ENCODE measurements around the gene ZFAND2B. TPM values are rescaled to one million over a fixed set of nuclear protein-coding genes. Genes with fewer than 3 reads are reported as not detected.

Gene ZFAND2B
- total RNA-seq, 3 donors from 2014 or later: 59.6 to 88.5 (median 66.0) TPM

DNA sequence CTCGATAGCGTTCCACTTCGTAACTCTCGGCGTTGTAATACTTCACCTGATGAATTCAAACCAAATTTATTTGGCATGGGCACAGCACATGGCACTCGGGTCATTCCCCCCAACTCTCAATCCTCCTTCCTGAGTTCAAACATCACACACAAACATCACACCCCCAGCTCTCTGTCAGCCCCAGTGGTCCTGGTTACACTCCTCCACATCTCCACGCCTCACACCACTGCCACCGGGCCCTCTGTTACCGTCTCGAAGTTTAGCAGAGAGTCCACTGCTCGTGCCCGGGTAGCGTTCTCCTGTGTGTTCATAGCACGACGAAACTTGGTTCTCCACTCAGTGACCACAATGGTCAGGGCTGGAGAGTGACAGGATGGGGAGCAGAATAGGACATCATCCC is 7.6 kb downstream of the ZFAND2B start:
- Histone ChIP-seq H3K4me3 (no peak overlapping the region), H3K9me3 (no peaks in the 10 kb centered on the region), H3K4me1 (ENCODE audit: low read depth) (peaks cover 21% of the 10 kb centered on the region), H3K36me3 (ENCODE audit: low read depth) (no peaks in the 10 kb centered on the region)
- DNase-seq: no peak
- intact Hi-C loops (cut with DNase I, micrococcal nuclease): loop anchor here in 1 of 2 donors (10.0 kb wide), 1 partner anchor 49 kb away; the partner anchor contains the start of gene NHEJ1
- TF ChIP-seq CTCF (IDR thresholded peaks at IDR 0.05): no peak
- no peak for ATAC-seq

GRCh38 chr2:219214786-219215185 is 8.2 kb downstream of the ZFAND2B start:
- no peak for DNase-seq
- no peaks in the 10 kb centered on the region for H3K36me3 ChIP-seq (ENCODE audit: low read depth)
- no peak for TF ChIP-seq CTCF (IDR thresholded peaks at IDR 0.05)
- H3K4me1 ChIP-seq (ENCODE audit: low read depth): peaks cover 26% of the 10 kb centered on the region
- no peak for ATAC-seq
- no peaks in the 10 kb centered on the region for H3K9me3 ChIP-seq
- no peak overlapping the region for H3K4me3 ChIP-seq
- intact Hi-C loops (cut with DNase I, micrococcal nuclease): loop anchor here in 1 of 2 donors (10.0 kb wide), 1 partner anchor 50 kb away; the partner anchor contains the start of gene NHEJ1

- no peaks in the 10 kb centered on the region for H3K36me3 ChIP-seq (ENCODE audit: low read depth)
- no peak overlapping the region for H3K4me3 ChIP-seq
- H3K4me1 ChIP-seq (ENCODE audit: low read depth): peaks cover 26% of the 10 kb centered on the region
- ATAC-seq (no peak), DNase-seq (no peak)
- TF ChIP-seq CTCF (IDR thresholded peaks at IDR 0.05): no peak
- H3K9me3 ChIP-seq: no peaks in the 10 kb centered on the region
- intact Hi-C loops (cut with DNase I, micrococcal nuclease): loop anchor here in 1 of 2 donors (10.0 kb wide), 1 partner anchor 51 kb away; the partner anchor contains the start of gene NHEJ1
Measured at GRCh38 chr2:219215871-219216534, 9.4 kb downstream of the ZFAND2B start.

- Histone ChIP-seq H3K36me3 (ENCODE audit: low read depth) (no peaks in the 10 kb centered on the region), H3K4me1 (ENCODE audit: low read depth) (peaks cover 26% of the 10 kb centered on the region), H3K4me3 (no peak overlapping the region), H3K9me3 (no peaks in the 10 kb centered on the region)
- no peak for TF ChIP-seq CTCF (IDR thresholded peaks at IDR 0.05)
- DNase-seq (no peak), ATAC-seq (no peak)
- intact Hi-C loops (cut with DNase I, micrococcal nuclease): loop anchor here in 1 of 2 donors (10.0 kb wide), 1 partner anchor 52 kb away; the partner anchor contains the start of gene NHEJ1
Measured at GRCh38 chr2:219216535-219216915, 9.9 kb downstream of the ZFAND2B start.

GRCh38 chr2:219218217-219218731 is 11.7 kb downstream of the ZFAND2B start:
- intact Hi-C loops (cut with DNase I, micrococcal nuclease): loop anchor here in 1 of 2 donors (10.0 kb wide), 1 partner anchor 53 kb away; the partner anchor contains the start of gene NHEJ1
- DNase-seq: peak; percentile 58 to 82 (median 75)
- H3K4me1 ChIP-seq (ENCODE audit: low read depth): peaks cover 26% of the 10 kb centered on the region
- peak overlapping the region; percentile 17 for H3K4me3 ChIP-seq
- ATAC-seq: peak; percentile 72
- no peaks in the 10 kb centered on the region for H3K9me3 ChIP-seq
- H3K36me3 ChIP-seq (ENCODE audit: low read depth): peaks cover 2% of the 10 kb centered on the region
- no peak for TF ChIP-seq CTCF (IDR thresholded peaks at IDR 0.05)
